HepG2 (cell line): Measurements from ENCODE around the gene POFUT2. TPM values are rescaled to one million over a fixed set of nuclear protein-coding genes. Genes with fewer than 3 reads are reported as not detected.

Experiments
- ATAC-seq: fragments of 200-7000 bp; cut with Tn5 transposase; 3 replicates; pipeline ENCODE4 v1.9.1; 2020; ENCODE audit warnings: mild to moderate bottlenecking, moderate library complexity
- BruUV-seq: library from RNA; stranded (reverse); fragments of 400-500 nt; replicated peaks from 2 replicates; lab custom pipeline; 2021; lab: Mats Ljungman, UMichigan
- CTCF ChIA-PET: fragments of 300-600 bp; formaldehyde crosslinking; extraction: SDS; loops from one replicate; lab custom pipeline; 2021; ENCODE audit warnings: low total read pairs, inconsistent platforms, low intra/inter-chr PET ratio; lab: Yijun Ruan, JAX
- POLR2A ChIA-PET: fragments of 350-600 bp; sonication (Branson Sonifier 250); formaldehyde crosslinking; loops from one replicate; lab custom pipeline; 2020; ENCODE audit warnings: antibody characterized with exemption, inconsistent platforms; lab: Yijun Ruan, JAX
- DNase-seq: peaks from one replicate; pipeline ENCODE4 v3.0.0-alpha.2; 2015; ENCODE audit warnings: low spot score
- FAIRE-seq: peaks from 3 replicates; lab custom pipeline; 2011; peaks lifted over from hg19 to GRCh38; lab: Jason Lieb, UNC
- H2AFZ ChIP-seq: one replicate; pipeline ENCODE4 v1.6.1; 2011; ENCODE audit warnings: low read length, inconsistent platforms
- H3K27ac ChIP-seq: fragments of 300-600 bp; 3 replicates; pipeline ENCODE4 v1.8.0; 2011; ENCODE audit warnings: mixed run types, mild to moderate bottlenecking, mixed read lengths, low read length, inconsistent platforms; ENCODE audit not compliant: insufficient read depth; ENCODE audit errors: extremely low read length
- H3K27me3 ChIP-seq, 2 experiments: fragments of 200-600 bp in 1 of 2; 2 replicates in 1 of 2; 3 replicates in 1 of 2; pipeline versions ENCODE4 v1.6.0 to v1.8.0; 2011; ENCODE audit warnings: low read length in 2 of 2, mild to moderate bottlenecking in 2 of 2, moderate library complexity in 2 of 2, inconsistent platforms in 1 of 2; ENCODE audit not compliant: insufficient read depth in 2 of 2, control insufficient read depth in 1 of 2
- H3K36me3 ChIP-seq, 2 experiments: fragments of 200-600 bp in 1 of 2; replicated peaks in 1 of 2; 2 replicates in 1 of 2; 3 replicates in 1 of 2; pipeline versions ENCODE4 v1.5.1 to v1.8.0; 2011; ENCODE audit warnings: low read length in 2 of 2, inconsistent platforms in 1 of 2; ENCODE audit not compliant: insufficient read depth in 2 of 2, control insufficient read depth in 1 of 2
- H3K4me1 ChIP-seq: 2 replicates; pipeline ENCODE4 v1.5.1; 2012; ENCODE audit warnings: low read length, inconsistent platforms; ENCODE audit not compliant: insufficient read depth
- H3K4me2 ChIP-seq: 2 replicates; pipeline ENCODE4 v1.6.0; 2011; ENCODE audit warnings: low read depth, low read length, inconsistent platforms
- H3K4me3 ChIP-seq, 3 experiments: fragments of 200-600 bp in 1 of 3; sonication (generic), shearing (Covaris generic) in 1 of 3; replicated peaks in 1 of 3; 2 replicates each; pipeline ENCODE4 v1.5.1; 2011 to 2016; ENCODE audit warnings: low read length in 3 of 3, inconsistent platforms in 2 of 3, low read depth in 2 of 3, mild to moderate bottlenecking in 2 of 3, control low read depth in 1 of 3, mixed read lengths in 1 of 3; ENCODE audit not compliant: insufficient read depth in 1 of 3
- H3K79me2 ChIP-seq: one replicate; pipeline ENCODE4 v1.6.1; 2011; ENCODE audit warnings: low read length, inconsistent platforms; ENCODE audit not compliant: insufficient read depth
- H3K9ac ChIP-seq: 2 replicates; pipeline ENCODE4 v1.6.0; 2011; ENCODE audit warnings: mild to moderate bottlenecking, low read depth, low read length, inconsistent platforms; ENCODE audit not compliant: insufficient read depth
- H3K9me3 ChIP-seq: 2 replicates; pipeline ENCODE4 v1.5.1; 2012; ENCODE audit warnings: mild to moderate bottlenecking, low read length
- H4K20me1 ChIP-seq: 2 replicates; pipeline ENCODE4 v1.6.0; 2011; ENCODE audit warnings: inconsistent platforms, mild to moderate bottlenecking, low read length, moderate library complexity; ENCODE audit not compliant: insufficient read depth
- CEBPG ChIP-seq: IDR thresholded peaks from 2 replicates; pipeline ENCODE4 v1.6.1; 2016
- MAF1 ChIP-seq: sonication (generic); formaldehyde crosslinking; IDR thresholded peaks from 2 replicates; pipeline ENCODE4 v1.5.0; 2020; ENCODE audit warnings: missing genetic modification reagents, borderline replicate concordance
- MYNN ChIP-seq: sonication (generic); formaldehyde crosslinking; IDR thresholded peaks from 2 replicates; pipeline ENCODE4 v1.4.0; 2020; ENCODE audit warnings: mild to moderate bottlenecking, low read depth, missing genetic modification reagents
- RBFOX2 ChIP-seq: fragments of 200-400 bp; formaldehyde crosslinking; IDR thresholded peaks from 2 replicates; pipeline ENCODE4 v1.6.1; 2017; ENCODE audit warnings: low read depth, mild to moderate bottlenecking, low read length
- TARDBP ChIP-seq: sonication (generic); formaldehyde crosslinking; IDR thresholded peaks from 2 replicates; pipeline ENCODE4 v1.8.0; 2022; ENCODE audit warnings: mild to moderate bottlenecking, missing genetic modification reagents
- ZBTB33 ChIP-seq: sonication (generic); formaldehyde crosslinking; IDR thresholded peaks from 2 replicates; pipeline ENCODE4 v1.4.0; 2020; ENCODE audit warnings: missing genetic modification reagents
- ZFAT ChIP-seq: sonication (generic); formaldehyde crosslinking; conservative IDR thresholded peaks from 2 replicates; pipeline ENCODE4 v1.8.1; 2023; ENCODE audit warnings: missing genetic modification reagents, inconsistent platforms
- ZKSCAN5 ChIP-seq: sonication (generic); formaldehyde crosslinking; IDR thresholded peaks from 2 replicates; pipeline ENCODE4 v1.5.1; 2020; ENCODE audit warnings: mild to moderate bottlenecking, missing genetic modification reagents
- ZNF772 ChIP-seq: sonication (generic); formaldehyde crosslinking; IDR thresholded peaks from 2 replicates; pipeline ENCODE4 v1.5.0; 2020; ENCODE audit warnings: mild to moderate bottlenecking, missing genetic modification reagents
- ZNF777 ChIP-seq: sonication (generic); formaldehyde crosslinking; IDR thresholded peaks from 2 replicates; pipeline ENCODE4 v1.4.0; 2020; ENCODE audit warnings: missing genetic modification reagents
- ZSCAN22 ChIP-seq: sonication (generic); formaldehyde crosslinking; IDR thresholded peaks from 2 replicates; pipeline ENCODE4 v1.4.0; 2020; ENCODE audit warnings: mild to moderate bottlenecking, missing genetic modification reagents
- WGBS: methylation state at CpG from one replicate; pipeline ENCODE4 v1.1.6; 2017; ENCODE audit warnings: low lambda C conversion rate; 5-methylcytosine and 5-hydroxymethylcytosine counted together
- in situ Hi-C: cut with HindIII; loops from 2 replicates; pipeline ENCODE4 v1.10.0; 2017; ENCODE audit warnings: low pct_unique_long_range_greater_than_20kb; ENCODE audit not compliant: extremely low pct_ligation_motif_present
- intact Hi-C: fragments of 100-400 bp; cut with micrococcal nuclease; formaldehyde crosslinking; loops from one replicate; pipeline ENCODE4 v1.10.0; 2022; ENCODE audit not compliant: unreplicated experiment
- polyA plus RNA-seq, 8 experiments: library from polyadenylated mRNA; depleted of rRNA in 3 of 8; stranded (reverse) in 7 of 8; unstranded in 1 of 8; fragments of >200 nt; fragmentation: Illumina TruSeq in 4 of 8; extraction: Trizol in 4 of 8; gene quantifications; 2 replicates each; pipeline versions ENCODE4 v1.2.1 to v1.2.3, GENCODE V29; 2011 to 2016; ENCODE audit warnings: low read depth in 4 of 8, missing spikeins in 1 of 8, mixed read lengths in 1 of 8; ENCODE audit not compliant: insufficient read depth in 1 of 8
- total RNA-seq, 5 experiments: library from RNA; depleted of rRNA; stranded (reverse); fragments of >200 nt; fragmentation: Illumina TruSeq; extraction: Trizol; gene quantifications; 2 replicates each; pipeline ENCODE4 v1.2.3, GENCODE V29; 2016; ENCODE audit warnings: low read depth in 1 of 5
- TF ChIP-seq, protein P1 (sequence below): sonication (generic); formaldehyde crosslinking; IDR thresholded peaks from 2 replicates; pipeline ENCODE4 v1.8.1; 2023; ENCODE audit warnings: missing genetic modification reagents, inconsistent platforms, borderline replicate concordance

Gene POFUT2
- total and polyA plus RNA-seq, 2 of the 13 experiments (the other 11 are each of a cell fraction or from before 2014, with no cell fraction given): 22.8 to 24.0 TPM

DNA sequence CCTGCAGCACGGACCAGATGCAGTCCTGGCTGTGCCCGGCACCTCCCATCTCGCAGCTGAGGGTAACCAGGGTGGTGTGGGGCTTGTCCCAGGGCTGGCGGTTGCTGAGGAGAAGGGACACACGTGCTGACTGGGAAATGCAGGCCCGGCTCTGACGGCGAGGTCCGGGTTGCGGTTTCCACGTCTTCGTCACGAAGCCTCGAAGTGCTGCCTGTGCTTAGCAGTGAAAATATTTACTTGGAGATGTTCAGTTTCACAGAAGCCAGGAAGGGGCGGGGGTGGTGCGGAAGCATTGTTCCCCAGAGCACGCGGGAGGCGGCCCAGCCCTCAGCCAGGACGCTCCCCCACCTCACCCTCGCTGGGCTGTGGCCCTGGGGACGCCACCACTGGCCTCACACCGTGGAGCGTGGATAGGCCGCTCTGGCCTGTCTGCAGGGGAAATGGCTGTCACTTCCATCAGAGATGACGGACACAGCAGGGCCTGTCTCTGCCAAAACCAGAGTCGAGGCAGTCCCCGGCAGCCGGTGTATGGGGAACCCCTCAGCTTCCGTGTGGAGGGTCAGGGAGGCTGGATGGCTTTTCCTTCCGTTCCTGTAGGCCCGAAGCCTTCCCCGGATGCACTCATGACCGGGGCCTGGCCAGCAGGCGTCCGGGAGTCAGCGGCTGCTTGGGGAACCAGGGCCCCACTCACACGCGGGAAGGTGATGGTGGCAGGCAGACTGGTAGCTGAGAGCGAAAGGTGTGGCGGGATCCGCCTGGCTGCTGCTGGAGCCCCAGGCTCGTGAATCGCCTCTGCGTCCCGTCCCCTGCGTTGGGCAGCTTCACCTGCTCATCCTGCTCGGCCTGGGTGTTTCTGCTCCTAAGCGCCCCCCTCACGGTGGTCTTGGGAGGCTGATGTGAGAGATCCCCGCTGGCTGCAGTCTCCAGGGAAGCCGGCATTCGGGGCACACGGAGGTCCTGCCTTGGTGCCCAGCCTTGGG lies 14.7 kb upstream of the POFUT2 start:
- ChIA-PET POLR2A (no interaction called here), CTCF (no interaction called here)
- intact Hi-C loops (no loop called here), in situ Hi-C loops (no loop called here)
- Histone ChIP-seq H3K4me3 (no peak overlapping the region), H3K27me3 (no peaks in the 10 kb centered on the region), H3K27ac (no peak overlapping the region), H2AFZ (no peak overlapping the region), H3K36me3 (no peaks in the 10 kb centered on the region), H3K9me3 (no peaks in the 10 kb centered on the region), H3K4me2 (no peak overlapping the region), H3K4me1 (peaks cover 43% of the 10 kb centered on the region), H3K9ac (no peak overlapping the region), H3K79me2 (no peaks in the 10 kb centered on the region), H4K20me1 (no peaks in the 10 kb centered on the region)
- ATAC-seq (no peak), DNase-seq (no peak), FAIRE-seq (no peak)
- BruUV-seq: no TSS peak
- no peak for TF ChIP-seq TARDBP (CRISPR knock-in tag)
- 0 out of 2 replicates have a peak, but pooled peaks have one; percentile 7 for TF ChIP-seq ZBTB33 (CRISPR knock-in tag)
- WGBS: 94% methylated on average over 14 of the region's 54 CpGs

- no peak overlapping the region for H3K9ac ChIP-seq
- H3K27ac ChIP-seq: no peak overlapping the region
- H3K4me2 ChIP-seq: no peak overlapping the region
- ATAC-seq (no peak), FAIRE-seq (no peak), DNase-seq (no peak)
- H3K79me2 ChIP-seq: no peaks in the 10 kb centered on the region
- peaks cover 38% of the 10 kb centered on the region for H3K4me1 ChIP-seq
- BruUV-seq: no TSS peak
- no CpG with 5 or more reads among the region's 20 CpGs for WGBS
- no peak overlapping the region for H3K4me3 ChIP-seq
- H4K20me1 ChIP-seq: no peaks in the 10 kb centered on the region
- in situ Hi-C loops: no loop called here
- no peaks in the 10 kb centered on the region for H3K36me3 ChIP-seq
- CTCF ChIA-PET: no interaction called here
- no peaks in the 10 kb centered on the region for H3K9me3 ChIP-seq
- intact Hi-C loops: no loop called here
- no peaks in the 10 kb centered on the region for H3K27me3 ChIP-seq
- POLR2A ChIA-PET: no interaction called here
- H2AFZ ChIP-seq: no peak overlapping the region
- TF ChIP-seq CEBPG (CRISPR knock-in tag) (no peak), ZNF777 (CRISPR knock-in tag) (no peak), MAF1 (CRISPR knock-in tag) (no peak), MYNN (CRISPR knock-in tag) (no peak), ZKSCAN5 (no peak), ZSCAN22 (CRISPR knock-in tag) (no peak), ZFAT (CRISPR knock-in tag) (no peak), RBFOX2 (no peak), ZNF772 (CRISPR knock-in tag) (no peak)
- TF ChIP-seq, protein P1, sequence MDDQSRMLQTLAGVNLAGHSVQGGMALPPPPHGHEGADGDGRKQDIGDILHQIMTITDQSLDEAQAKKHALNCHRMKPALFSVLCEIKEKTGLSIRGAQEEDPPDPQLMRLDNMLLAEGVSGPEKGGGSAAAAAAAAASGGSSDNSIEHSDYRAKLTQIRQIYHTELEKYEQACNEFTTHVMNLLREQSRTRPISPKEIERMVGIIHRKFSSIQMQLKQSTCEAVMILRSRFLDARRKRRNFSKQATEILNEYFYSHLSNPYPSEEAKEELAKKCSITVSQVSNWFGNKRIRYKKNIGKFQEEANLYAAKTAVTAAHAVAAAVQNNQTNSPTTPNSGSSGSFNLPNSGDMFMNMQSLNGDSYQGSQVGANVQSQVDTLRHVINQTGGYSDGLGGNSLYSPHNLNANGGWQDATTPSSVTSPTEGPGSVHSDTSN (CRISPR knock-in tag): no peak
Measured at GRCh38 chr21:45301521-45302081, 13.9 kb upstream of the POFUT2 start.
